Pancreas (tissue), 10 donors: ENCODE results near the gene CCDC71L. TPM values are rescaled to one million over a fixed set of nuclear protein-coding genes. Genes with fewer than 3 reads are reported as not detected.
A peak's percentile ranks its signal among the peaks of the same experiment; 100 is the strongest.
"Not testable (repeated sequence)": the region's sequence is repeated elsewhere in the genome, so short reads cannot be mapped to it uniquely, and the experiment has no call there.

Experiments used
- ATAC-seq, 4 donors: fragments of 200-7000 bp; cut with Tn5 transposase; one replicate each; pipeline versions ENCODE4 v1.8.0 to v1.9.1; 2020; ENCODE audit warnings: mild to moderate bottlenecking in 4 of 4, moderate library complexity in 4 of 4
- DNase-seq, 6 donors: peaks; one replicate each; pipeline ENCODE4 v3.0.0-alpha.2; 2020
- FAIRE-seq: peaks from 2 replicates; lab custom pipeline; 2012; peaks lifted over from hg19 to GRCh38; lab: Jason Lieb, UNC
- H3K27ac ChIP-seq, 4 donors: fragments of 200-600 bp; sonication (generic); 1 replicate in 3 of 4; 2 replicates in 1 of 4; pipeline versions ENCODE4 v1.5.0 to v1.8.0; 2020
- H3K27me3 ChIP-seq, 4 donors: fragments of 200-600 bp; one replicate each; pipeline ENCODE4 v1.8.0; 2021
- H3K36me3 ChIP-seq, 3 donors: fragments of 200-600 bp; sonication (generic) in 1 of 3; one replicate each; pipeline versions ENCODE4 v1.5.0 to v1.8.0; 2020 to 2021
- H3K4me1 ChIP-seq, 3 donors: fragments of 200-600 bp; one replicate each; pipeline ENCODE4 v1.8.0; 2021
- H3K4me3 ChIP-seq, 4 donors: fragments of 200-600 bp; sonication (generic) in 2 of 4; one replicate each; pipeline versions ENCODE4 v1.5.0 to v1.8.0; 2020 to 2021
- H3K9me3 ChIP-seq, 4 donors: fragments of 200-600 bp; one replicate each; pipeline ENCODE4 v1.8.0; 2021
- CTCF ChIP-seq, 4 donors: fragments of 200-600 bp; sonication (generic) in 3 of 4; IDR thresholded peaks; one replicate each; pipeline versions ENCODE4 v1.5.0 to v1.8.0; 2021; ENCODE audit warnings: antibody characterized with exemption in 4 of 4
- WGBS, 2 donors: extraction: QIAGEN DNeasy Blood & Tissue Kit; methylation state at CpG; one replicate each; pipeline ENCODE4 v1.1.7; 2013; 5-methylcytosine and 5-hydroxymethylcytosine counted together
- intact Hi-C, 3 donors: fragments of 100-400 bp; cut with DNase I; formaldehyde crosslinking; loops; one replicate each; pipeline versions ENCODE4 v1.11.1 to v1.14.2; 2022
- polyA plus RNA-seq, 2 donors: library from polyadenylated mRNA; stranded (reverse); fragments of 200-250 nt; gene quantifications; one replicate each; pipeline ENCODE4 v1.2.3, GENCODE V29; 2013
- total RNA-seq, 6 donors: library from RNA; stranded (reverse); fragmentation: NEBNext Ultra II Directional in 4 of 6; extraction: Animal tissue kit (Norgen Biotek cat#: 25700) in 4 of 6; gene quantifications; one replicate each; pipeline versions ENCODE4 v1.2.1 to v1.2.4, GENCODE V29; 2021 to 2023
- donor health status: healthy with polysubstance abuse.
- donor health status: DM: no; HTN: no; CAD: no; lungs with moderate emphysema.
- donor health status: DM: no; HTN: no; CAD: no.
- donor health status: control.
- donor health status: control.
- donor health status: Bipolar disorder and iron deficiency.
- donor health status: DM: yes; HTN: yes; CAD: no.
- donor health status: DM: no; HTN: no; CAD: no.
- donor health status: DM: no; HTN: no; CAD: no.
- donor health status: DM: yes; HTN: yes; CAD: no.

The CCDC71L gene
- total RNA-seq (10 to 100 TPM in 2 of 6 donors, 1 to 10 TPM in 4; 4.8 to 18.2 (median 7.9) TPM), polyA plus RNA-seq (1 to 10 TPM; 4.0 to 8.6 TPM)

- Histone ChIP-seq H3K4me1 (peaks cover 11 to 15% (median 14%) of the 10 kb centered on the region in 3 donors), H3K27ac (peak within 1 kb of the TSS; percentile 80 to 95 (median 89)), H3K36me3 (no peaks in the 10 kb centered on the region), H3K9me3 (no peaks in the 10 kb centered on the region), H3K4me3 (peak within 1 kb of the TSS; percentile 70 to 91 (median 84)), H3K27me3 (no peaks in the 10 kb centered on the region)
- intact Hi-C loops, result no loop called here
- TF ChIP-seq CTCF (IDR thresholded peaks at IDR 0.05), result no peak
- 4% methylated on average over 37 to 51 of the region's 51 CpGs for WGBS, 2 donors
- ATAC-seq (peak; percentile 81 to 92 (median 86)), DNase-seq (peak; percentile 92 to 95 (median 94)), FAIRE-seq (peak; percentile 87)
These were observed at the start of gene CCDC71L for GRCh38 chr7:106660862-106661720. Gene CCDC71L (minus strand): TSS chr7:106661158. CDS start chr7:106660896, 262 bp downstream.

- H3K9me3 ChIP-seq, H3K36me3 ChIP-seq, H3K4me1 ChIP-seq, H3K4me3 ChIP-seq, intact Hi-C loops, H3K27ac ChIP-seq, H3K27me3 ChIP-seq, ATAC-seq, FAIRE-seq: not testable (repeated sequence)
- DNase-seq, result peak in 1 of 6 donors; percentile 31
- 73 to 79% methylated on average over 7 of the region's 7 CpGs for WGBS, 2 donors
These were observed 48.6 kb upstream of the CCDC71L start for GRCh38 chr7:106709604-106710003.

GRCh38 chr7:106704000-106704840 is 43.3 kb upstream of the CCDC71L start:
- no peaks in the 10 kb centered on the region for H3K27me3 ChIP-seq
- H3K27ac ChIP-seq, result no peak overlapping the region
- H3K9me3 ChIP-seq, result no peaks in the 10 kb centered on the region
- H3K4me1 ChIP-seq, result no peaks in the 10 kb centered on the region
- no peak for FAIRE-seq
- DNase-seq, result no peak
- H3K36me3 ChIP-seq, result no peaks in the 10 kb centered on the region
- no peak for ATAC-seq
- intact Hi-C loops, result no loop called here
- H3K4me3 ChIP-seq, result no peak overlapping the region
- WGBS, 2 donors, result 64 to 78% methylated on average over 3 of the region's 3 CpGs
- TF ChIP-seq CTCF (IDR thresholded peaks at IDR 0.05), result no peak

GRCh38 chr7:106693677-106694353 is 32.9 kb upstream of the CCDC71L start:
- intact Hi-C loops, result no loop called here
- no peak for DNase-seq
- Histone ChIP-seq H3K4me1 (no peaks in the 10 kb centered on the region), H3K9me3 (no peaks in the 10 kb centered on the region), H3K36me3 (no peaks in the 10 kb centered on the region), H3K27ac (no peak overlapping the region), H3K4me3 (no peak overlapping the region), H3K27me3 (no peaks in the 10 kb centered on the region)
- no peak for FAIRE-seq
- 76 to 81% methylated on average over 4 of the region's 4 CpGs for WGBS, 2 donors
- TF ChIP-seq CTCF (IDR thresholded peaks at IDR 0.05), result no peak
- no peak for ATAC-seq
